GM13976 (cell line): Measurements from ENCODE around the gene PRKAG3.

ENCODE experiments used
- DNase-seq: peaks from one replicate; pipeline ENCODE4 v3.0.0; 2012; ENCODE audit warnings: low spot score
- CTCF ChIP-seq: IDR thresholded peaks from 2 replicates; pipeline ENCODE4 v1.5.1; 2012; ENCODE audit warnings: borderline replicate concordance, mild to moderate bottlenecking; ENCODE audit not compliant: insufficient read depth; ENCODE audit errors: extremely low read depth, missing control alignments, control extremely low read depth
- in situ Hi-C: fragments of 300-500 bp; cut with MboI; formaldehyde crosslinking; loops from one replicate; pipeline ENCODE4 v1.12.0; 2022; ENCODE audit warnings: low sequenced_read_pairs, mixed read lengths, inconsistent platforms; ENCODE audit not compliant: unreplicated experiment

Gene PRKAG3

DNA sequence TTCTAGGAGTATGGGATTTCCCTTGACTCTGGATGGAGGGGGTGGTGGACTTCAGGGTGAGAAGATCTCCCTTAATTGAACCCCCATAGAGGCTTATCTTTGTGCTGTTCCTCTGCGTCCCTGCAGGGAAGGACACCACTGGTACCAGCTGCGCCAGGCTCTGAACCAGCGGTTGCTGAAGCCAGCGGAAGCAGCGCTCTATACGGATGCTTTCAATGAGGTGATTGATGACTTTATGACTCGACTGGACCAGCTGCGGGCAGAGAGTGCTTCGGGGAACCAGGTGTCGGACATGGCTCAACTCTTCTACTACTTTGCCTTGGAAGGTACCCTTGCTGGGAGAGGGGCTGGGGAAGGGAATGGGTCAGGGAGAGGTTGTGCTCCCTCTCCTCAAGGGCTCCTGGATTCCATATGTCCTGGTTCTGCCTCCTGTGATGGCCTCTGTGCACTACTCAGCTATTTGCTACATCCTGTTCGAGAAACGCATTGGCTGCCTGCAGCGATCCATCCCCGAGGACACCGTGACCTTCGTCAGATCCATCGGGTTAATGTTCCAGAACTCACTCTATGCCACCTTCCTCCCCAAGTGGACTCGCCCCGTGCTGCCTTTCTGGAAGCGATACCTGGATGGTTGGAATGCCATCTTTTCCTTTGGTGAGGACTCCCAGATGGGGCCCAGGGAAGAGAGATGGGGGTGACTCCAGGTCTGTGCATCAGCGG, 19.3 kb downstream of the PRKAG3 start:
- TF ChIP-seq CTCF = no peak
- in situ Hi-C loops = no loop called here
- no peak for DNase-seq

- no peak for DNase-seq
- TF ChIP-seq CTCF = no peak
- in situ Hi-C loops = no loop called here
These were observed 20.2 kb downstream of the PRKAG3 start for GRCh38 chr2:218811382-218811781.

GRCh38 chr2:218810256-218810655, 21.3 kb downstream of the PRKAG3 start:
- DNase-seq = no peak
- no peak for TF ChIP-seq CTCF
- in situ Hi-C loops = no loop called here

DNA sequence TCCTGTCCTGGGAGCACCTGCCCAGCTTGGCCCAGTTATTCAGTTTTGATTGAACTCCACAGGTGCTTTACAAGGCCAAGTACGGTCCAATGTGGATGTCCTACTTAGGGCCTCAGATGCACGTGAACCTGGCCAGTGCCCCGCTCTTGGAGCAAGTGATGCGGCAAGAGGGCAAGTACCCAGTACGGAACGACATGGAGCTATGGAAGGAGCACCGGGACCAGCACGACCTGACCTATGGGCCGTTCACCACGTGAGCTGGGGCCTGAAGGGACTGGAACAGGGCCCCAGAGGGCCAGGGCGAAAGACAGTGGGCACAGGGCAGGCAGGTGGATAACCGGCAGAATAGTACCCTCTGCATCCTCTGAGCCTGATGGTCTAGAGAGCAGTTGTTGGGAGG, 22.1 kb downstream of the PRKAG3 start:
- DNase-seq = no peak
- no peak for TF ChIP-seq CTCF
- in situ Hi-C loops = no loop called here

GRCh38 chr2:218807626-218808025, 24.0 kb downstream of the PRKAG3 start:
- no peak for DNase-seq
- in situ Hi-C loops = no loop called here
- no peak for TF ChIP-seq CTCF

DNA sequence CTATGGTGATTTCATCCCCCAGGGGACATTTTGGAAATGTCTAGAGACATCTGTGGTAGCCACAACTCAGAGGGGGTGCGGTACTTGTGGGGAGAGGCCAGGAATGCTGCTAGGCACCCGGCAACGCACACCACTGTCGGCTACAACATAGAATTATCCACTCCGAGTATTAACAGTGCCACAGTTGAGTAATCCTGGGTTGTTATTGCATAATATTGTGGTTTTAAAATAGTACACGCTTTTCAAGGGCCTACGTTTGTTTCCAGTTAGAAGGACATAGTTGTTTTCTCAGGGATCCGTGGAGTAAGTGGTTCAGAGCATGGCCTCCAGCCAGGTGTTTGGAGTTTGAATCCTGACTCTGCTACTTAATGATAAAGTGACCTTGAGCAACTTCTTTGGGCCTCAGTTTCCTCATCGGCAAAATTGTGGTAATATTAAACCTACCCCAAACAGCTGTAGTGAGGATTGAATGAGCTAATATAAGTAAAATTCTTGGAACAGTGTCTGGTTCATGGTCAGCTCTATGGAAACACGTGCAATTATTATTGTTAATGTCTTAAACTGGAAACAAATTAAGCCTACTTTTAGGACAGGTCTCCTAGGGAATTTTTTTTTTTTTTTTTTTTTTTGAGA, 25.1 kb downstream of the PRKAG3 start:
- DNase-seq = no peak
- in situ Hi-C loops = no loop called here
- TF ChIP-seq CTCF = no peak
